ENCODE results near the gene SEC61A1.

DNA sequence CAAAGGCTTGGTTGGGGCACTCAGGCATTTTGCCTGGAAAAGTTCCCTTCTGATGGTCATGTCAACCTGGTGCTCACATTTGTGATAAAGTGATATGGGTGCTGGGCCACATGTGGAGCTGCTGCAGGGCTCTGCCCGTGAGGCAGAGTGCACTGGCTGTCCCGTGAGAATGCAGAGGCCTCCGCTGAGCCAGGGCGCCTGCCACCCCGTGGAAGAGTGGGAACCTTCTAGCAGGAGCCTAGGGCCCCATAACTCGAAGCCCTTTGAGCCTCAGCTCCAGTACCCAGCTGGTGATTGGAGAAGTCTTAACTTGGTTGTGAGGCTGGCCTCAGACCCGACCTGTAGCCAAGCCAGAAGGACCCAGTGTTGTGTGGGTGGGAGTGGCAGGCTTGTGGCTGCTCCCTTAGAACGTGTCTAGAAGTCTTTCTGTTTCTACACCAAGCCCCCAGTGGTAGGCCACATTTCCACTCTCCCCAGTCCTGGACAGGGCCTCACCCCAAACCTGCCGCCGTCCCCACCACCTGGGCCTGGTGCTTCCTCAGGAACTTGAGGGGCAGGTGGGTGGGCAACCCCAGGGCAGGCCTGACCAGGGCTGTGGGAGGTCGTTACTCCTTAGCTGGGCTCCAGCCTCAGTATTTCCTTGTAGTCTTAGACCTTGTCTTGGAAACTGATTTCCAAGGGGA lies 19.7 kb downstream of the SEC61A1 start:
- no peak for TF ChIP-seq CTCF (conservative IDR thresholded peaks at IDR 0.05; ENCODE audit: low read depth, low read length)
- no peak for TF ChIP-seq EZH2phosphoT487 (IDR thresholded peaks at IDR 0.05; ENCODE audit: borderline replicate concordance, low read length)
- no peak for TF ChIP-seq EZH2 (IDR thresholded peaks at IDR 0.05; ENCODE audit: low read length, unreplicated experiment)
